Keratinocyte (primary cell): ENCODE results near the gene METTL9. TPM values are rescaled to one million over a fixed set of nuclear protein-coding genes. Genes with fewer than 3 reads are reported as not detected.
A peak's percentile ranks its signal among the peaks of the same experiment; 100 is the strongest.

Experiments
- DNase-seq: peaks from one replicate; pipeline ENCODE4 v3.0.0-alpha.2; 2011; ENCODE audit warnings: low read depth, missing footprints, low spot score
- FAIRE-seq: peaks from 2 replicates; lab custom pipeline; 2011; peaks lifted over from hg19 to GRCh38; lab: Jason Lieb, UNC
- H2AFZ ChIP-seq: 2 replicates; pipeline ENCODE4 v1.6.0; 2012; ENCODE audit warnings: low read length, control low read depth, inconsistent platforms; ENCODE audit not compliant: control insufficient read depth
- H3K27ac ChIP-seq: 2 replicates; pipeline ENCODE4 v1.5.1; 2011; ENCODE audit warnings: low read length; ENCODE audit not compliant: control insufficient read depth, insufficient read depth
- H3K27me3 ChIP-seq: 3 replicates; pipeline ENCODE4 v1.6.0; 2011; ENCODE audit warnings: low read length; ENCODE audit not compliant: control insufficient read depth, insufficient read depth; ENCODE audit errors: extremely low read depth
- H3K36me3 ChIP-seq, 2 experiments: 2 replicates in 1 of 2; 3 replicates in 1 of 2; pipeline ENCODE4 v1.5.1; 2011; ENCODE audit warnings: low read length in 2 of 2, mild to moderate bottlenecking in 1 of 2; ENCODE audit not compliant: control insufficient read depth in 2 of 2, insufficient read depth in 2 of 2; ENCODE audit errors: extremely low read depth in 1 of 2
- H3K4me1 ChIP-seq: 3 replicates; pipeline ENCODE4 v1.5.1; 2011; ENCODE audit warnings: low read length; ENCODE audit not compliant: control insufficient read depth, insufficient read depth; ENCODE audit errors: extremely low read depth
- H3K4me2 ChIP-seq: 3 replicates; pipeline ENCODE4 v1.6.0; 2011; ENCODE audit warnings: low read depth, low read length; ENCODE audit not compliant: control insufficient read depth, insufficient read depth; ENCODE audit errors: extremely low read depth
- H3K4me3 ChIP-seq, 3 experiments: fragments of 200-600 bp in 1 of 3; sonication (generic) in 1 of 3; 2 replicates in 2 of 3; 3 replicates in 1 of 3; pipeline ENCODE4 v1.5.1; 2011 to 2016; ENCODE audit warnings: low read length in 3 of 3, mild to moderate bottlenecking in 3 of 3, control low read depth in 2 of 3, inconsistent platforms in 1 of 3, low read depth in 1 of 3, mixed read lengths in 1 of 3, mixed run types in 1 of 3, moderate library complexity in 1 of 3; ENCODE audit not compliant: control insufficient read depth in 2 of 3, insufficient read depth in 2 of 3; ENCODE audit errors: extremely low read depth in 1 of 3
- H3K79me2 ChIP-seq: 2 replicates; pipeline ENCODE4 v1.6.0; 2012; ENCODE audit warnings: low read length; ENCODE audit not compliant: control insufficient read depth, insufficient read depth
- H3K9ac ChIP-seq: 3 replicates; pipeline ENCODE4 v1.6.0; 2011; ENCODE audit warnings: low read length; ENCODE audit not compliant: control insufficient read depth, insufficient read depth; ENCODE audit errors: extremely low read depth
- H3K9me1 ChIP-seq: 3 replicates; pipeline ENCODE4 v1.6.0; 2011; ENCODE audit warnings: low read length; ENCODE audit not compliant: control insufficient read depth, insufficient read depth; ENCODE audit errors: extremely low read depth
- H3K9me3 ChIP-seq: 2 replicates; pipeline ENCODE4 v1.5.1; 2012; ENCODE audit warnings: low read depth, low read length; ENCODE audit not compliant: control insufficient read depth
- H4K20me1 ChIP-seq: 3 replicates; pipeline ENCODE4 v1.6.0; 2011; ENCODE audit warnings: low read length; ENCODE audit not compliant: control insufficient read depth, insufficient read depth; ENCODE audit errors: extremely low read depth
- EZH2 ChIP-seq: IDR thresholded peaks from one replicate; pipeline ENCODE4 v1.6.1; 2012; ENCODE audit warnings: inconsistent platforms, mild to moderate bottlenecking, low read length, moderate library complexity
- dilution Hi-C: fragments of 300-500 bp; cut with MboI; formaldehyde crosslinking; loops from one replicate; pipeline ENCODE4 v1.7.0; 2020; ENCODE audit warnings: low sequenced_read_pairs; ENCODE audit not compliant: extremely low pct_ligation_motif_present
- polyA plus RNA-seq, 5 experiments: library from polyadenylated mRNA; depleted of rRNA in 3 of 5; stranded (reverse) in 3 of 5; stranded (forward) in 1 of 5; unstranded in 1 of 5; fragments of >200 nt; gene quantifications; 1 replicate in 1 of 5; 2 replicates in 3 of 5; 3 replicates in 1 of 5; pipeline versions ENCODE4 v1.2.1 to v1.2.3, GENCODE V29; 2011 to 2012; ENCODE audit warnings: missing spikeins in 2 of 5, low read depth in 1 of 5, low replicate concordance in 1 of 5
- TF ChIP-seq, protein P1 (sequence below), 3 experiments: IDR thresholded peaks in 1 of 3; conservative IDR thresholded peaks in 1 of 3; optimal IDR thresholded peaks in 1 of 3; 2 replicates in 2 of 3; 3 replicates in 1 of 3; pipeline versions ENCODE3 to v1.5.1; 2011; ENCODE audit warnings: low read length in 3 of 3, mild to moderate bottlenecking in 3 of 3, moderate library complexity in 2 of 3, control low read depth in 1 of 3, inconsistent platforms in 1 of 3; ENCODE audit not compliant: insufficient read depth in 2 of 3; ENCODE audit errors: extremely low read depth in 1 of 3

The METTL9 gene
- polyA plus RNA-seq, 1 donor (not counting 4 experiments of a cell fraction or from before 2014, with no cell fraction given), result 108 TPM

DNA sequence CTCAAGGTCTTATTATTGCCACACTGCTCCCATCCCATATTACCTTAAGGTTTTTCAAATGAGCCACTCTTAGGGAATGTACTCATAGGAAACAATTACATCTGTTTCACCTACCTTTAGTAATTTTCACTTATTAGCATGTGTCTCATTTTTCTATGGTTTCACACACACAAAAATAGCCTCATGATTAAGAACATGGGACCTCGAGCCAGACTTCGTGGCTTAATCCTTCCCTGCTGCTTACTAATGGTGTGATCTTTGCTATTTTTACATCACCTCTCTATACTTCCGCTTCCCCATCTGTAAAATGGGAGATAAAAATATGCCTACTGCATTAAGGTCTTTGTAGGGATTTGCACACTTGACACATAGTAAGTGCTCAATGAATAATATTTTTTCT is 102.9 kb downstream of the METTL9 start:
- Histone ChIP-seq H3K27ac (no peak overlapping the region), H3K27me3 (no peaks in the 10 kb centered on the region), H4K20me1 (no peaks in the 10 kb centered on the region), H3K9me1 (no peaks in the 10 kb centered on the region), H3K36me3 (no peaks in the 10 kb centered on the region), H3K9me3 (no peaks in the 10 kb centered on the region), H3K4me3 (no peak overlapping the region), H3K4me1 (peaks cover 9% of the 10 kb centered on the region), H3K4me2 (no peak overlapping the region), H3K9ac (no peak overlapping the region), H2AFZ (no peak overlapping the region), H3K79me2 (no peaks in the 10 kb centered on the region)
- DNase-seq (no peak), FAIRE-seq (no peak)
- TF ChIP-seq, protein P1, sequence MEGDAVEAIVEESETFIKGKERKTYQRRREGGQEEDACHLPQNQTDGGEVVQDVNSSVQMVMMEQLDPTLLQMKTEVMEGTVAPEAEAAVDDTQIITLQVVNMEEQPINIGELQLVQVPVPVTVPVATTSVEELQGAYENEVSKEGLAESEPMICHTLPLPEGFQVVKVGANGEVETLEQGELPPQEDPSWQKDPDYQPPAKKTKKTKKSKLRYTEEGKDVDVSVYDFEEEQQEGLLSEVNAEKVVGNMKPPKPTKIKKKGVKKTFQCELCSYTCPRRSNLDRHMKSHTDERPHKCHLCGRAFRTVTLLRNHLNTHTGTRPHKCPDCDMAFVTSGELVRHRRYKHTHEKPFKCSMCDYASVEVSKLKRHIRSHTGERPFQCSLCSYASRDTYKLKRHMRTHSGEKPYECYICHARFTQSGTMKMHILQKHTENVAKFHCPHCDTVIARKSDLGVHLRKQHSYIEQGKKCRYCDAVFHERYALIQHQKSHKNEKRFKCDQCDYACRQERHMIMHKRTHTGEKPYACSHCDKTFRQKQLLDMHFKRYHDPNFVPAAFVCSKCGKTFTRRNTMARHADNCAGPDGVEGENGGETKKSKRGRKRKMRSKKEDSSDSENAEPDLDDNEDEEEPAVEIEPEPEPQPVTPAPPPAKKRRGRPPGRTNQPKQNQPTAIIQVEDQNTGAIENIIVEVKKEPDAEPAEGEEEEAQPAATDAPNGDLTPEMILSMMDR (optimal IDR thresholded peaks at IDR 0.05 in 1 of 3, IDR thresholded peaks at IDR 0.05 in 1 of 3, conservative IDR thresholded peaks at IDR 0.05 in 1 of 3; ENCODE audit: extremely low read depth in 1 of 3, insufficient read depth in 2 of 3, low read length in 3 of 3), result no peak
- TF ChIP-seq EZH2, result no peak
- dilution Hi-C loops, result no loop called here

DNA sequence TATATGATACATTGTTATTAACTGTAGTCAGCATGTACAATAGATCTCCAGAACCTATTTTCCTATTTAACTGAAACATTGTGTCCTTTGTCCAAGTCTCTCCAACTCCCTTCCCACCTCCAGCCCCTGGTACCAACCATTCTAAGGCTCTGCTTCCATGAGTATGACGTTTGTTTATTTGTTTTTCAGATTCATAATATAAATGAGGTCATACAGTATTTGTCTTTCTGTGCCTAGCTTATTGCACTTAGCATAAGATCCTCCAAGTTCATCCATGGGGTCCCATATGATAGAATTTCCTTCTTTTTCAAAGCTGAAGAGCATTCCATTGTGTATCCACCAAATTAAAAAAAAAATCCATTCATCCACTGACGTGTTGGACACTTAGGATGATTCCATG is 103.8 kb downstream of the METTL9 start:
- no peak for TF ChIP-seq EZH2
- TF ChIP-seq, protein P1 (optimal IDR thresholded peaks at IDR 0.05 in 1 of 3, IDR thresholded peaks at IDR 0.05 in 1 of 3, conservative IDR thresholded peaks at IDR 0.05 in 1 of 3; ENCODE audit: extremely low read depth in 1 of 3, insufficient read depth in 2 of 3, low read length in 3 of 3), result no peak
- FAIRE-seq, result no peak
- Histone ChIP-seq H3K36me3 (no peaks in the 10 kb centered on the region), H3K9ac (no peak overlapping the region), H3K27ac (no peak overlapping the region), H3K4me1 (peaks cover 9% of the 10 kb centered on the region), H3K4me3 (peak overlapping the region in 1 of 3 experiments; percentile 22), H3K4me2 (peak overlapping the region; percentile 20), H3K9me3 (no peaks in the 10 kb centered on the region), H3K27me3 (no peaks in the 10 kb centered on the region), H4K20me1 (no peaks in the 10 kb centered on the region), H2AFZ (peak overlapping the region; percentile 81), H3K79me2 (no peaks in the 10 kb centered on the region), H3K9me1 (no peaks in the 10 kb centered on the region)
- DNase-seq, result no peak
- dilution Hi-C loops, result no loop called here
